Inferior parietal cortex (tissue), 1 donor: ENCODE data around the gene MEIKIN.
"Not testable (repeated sequence)": the region's sequence is repeated elsewhere in the genome, so short reads cannot be mapped to it uniquely, and the experiment has no call there.

Experiments
- DNase-seq: peaks from one replicate; pipeline ENCODE4 v3.0.0-alpha.2; 2016; ENCODE audit errors: extremely low spot score

Gene MEIKIN

GRCh38 chr5:131913603-131914002 lies 31.9 kb downstream of the MEIKIN start:
- DNase-seq = no peak

GRCh38 chr5:131906668-131907067 lies 38.8 kb downstream of the MEIKIN start:
- DNase-seq = no peak

DNA sequence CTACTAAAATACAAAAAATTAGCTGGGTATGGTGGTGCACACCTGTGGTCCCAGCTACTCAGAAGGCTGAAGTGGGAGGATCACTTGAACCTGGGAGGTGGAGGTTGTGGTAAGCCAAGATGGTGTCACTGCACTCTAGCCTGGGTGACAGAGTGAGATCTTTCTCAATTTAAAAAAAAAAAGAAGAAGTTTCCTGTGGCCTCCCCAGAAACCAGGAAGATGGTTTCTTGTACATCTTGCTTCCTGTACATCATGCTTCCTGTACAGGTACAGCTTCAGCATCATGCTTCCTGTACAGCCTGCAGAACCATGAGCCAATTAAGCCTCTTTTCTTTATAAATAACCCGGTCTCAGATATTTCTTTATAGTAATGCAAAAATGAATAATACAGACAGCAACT lies 43.2 kb downstream of the MEIKIN start:
- not testable (repeated sequence) for DNase-seq

DNA sequence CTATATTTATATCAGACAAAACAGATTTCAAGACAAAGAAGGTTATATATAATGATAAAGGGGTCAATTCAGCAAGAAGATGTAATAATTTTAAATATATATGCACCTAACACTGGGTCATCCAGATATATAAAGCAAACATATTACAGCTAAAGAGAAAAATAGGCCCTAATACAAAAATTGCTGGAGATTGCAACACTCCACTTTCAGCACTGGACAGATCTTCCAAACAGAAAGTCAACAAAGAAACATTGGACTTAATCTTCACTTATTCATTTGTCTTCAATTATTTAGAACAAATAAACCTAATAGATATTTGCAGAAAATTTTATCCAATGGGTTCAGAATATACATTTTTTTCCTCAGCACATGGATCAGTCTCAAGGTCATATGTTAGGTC lies 45.8 kb downstream of the MEIKIN start:
- no peak for DNase-seq

- no peak for DNase-seq
Measured at GRCh38 chr5:131883984-131884383, 61.5 kb downstream of the MEIKIN start.

DNA sequence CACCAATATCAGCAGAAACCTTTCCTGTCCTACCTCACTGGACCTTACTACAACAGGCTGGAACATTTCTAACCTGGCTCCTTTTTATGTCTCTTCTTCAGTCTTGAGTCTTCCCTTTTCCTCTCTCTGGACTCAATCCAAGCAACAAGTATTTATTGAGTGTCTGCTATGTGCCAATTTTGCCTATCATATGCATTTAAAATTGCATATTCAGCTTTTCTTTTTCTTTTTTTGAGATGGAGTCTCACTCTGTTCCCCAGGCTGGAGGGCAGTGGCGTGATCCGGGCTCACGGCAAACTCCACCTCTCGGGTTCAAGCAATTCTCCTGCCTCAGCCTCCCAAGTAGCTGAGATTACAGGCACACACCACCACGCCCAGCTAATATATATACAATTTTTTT lies 65.8 kb downstream of the MEIKIN start:
- no peak for DNase-seq

GRCh38 chr5:131877873-131878272 lies 67.6 kb downstream of the MEIKIN start:
- DNase-seq = no peak

DNA sequence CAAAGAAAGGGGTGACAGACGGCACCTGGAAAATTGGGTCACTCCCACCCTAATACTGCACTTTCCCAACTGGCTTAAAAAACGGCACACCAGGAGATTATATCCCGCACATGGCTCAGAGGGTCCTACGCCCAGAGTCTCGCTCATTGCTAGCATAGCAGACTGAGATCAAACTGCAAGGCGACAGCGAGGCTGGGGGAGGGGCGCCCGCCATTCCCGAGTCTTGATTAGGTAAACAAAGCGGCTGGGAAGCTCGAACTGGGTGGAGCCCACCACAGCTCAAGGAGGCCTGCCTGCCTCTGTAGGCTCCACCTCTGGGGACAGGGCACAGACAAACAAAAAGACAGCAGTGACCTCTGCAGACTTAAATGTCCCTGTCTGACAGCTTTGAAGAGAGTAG lies 74.2 kb downstream of the MEIKIN start:
- not testable (repeated sequence) for DNase-seq

GRCh38 chr5:131867524-131867923 lies 77.9 kb downstream of the MEIKIN start:
- DNase-seq = no peak

DNA sequence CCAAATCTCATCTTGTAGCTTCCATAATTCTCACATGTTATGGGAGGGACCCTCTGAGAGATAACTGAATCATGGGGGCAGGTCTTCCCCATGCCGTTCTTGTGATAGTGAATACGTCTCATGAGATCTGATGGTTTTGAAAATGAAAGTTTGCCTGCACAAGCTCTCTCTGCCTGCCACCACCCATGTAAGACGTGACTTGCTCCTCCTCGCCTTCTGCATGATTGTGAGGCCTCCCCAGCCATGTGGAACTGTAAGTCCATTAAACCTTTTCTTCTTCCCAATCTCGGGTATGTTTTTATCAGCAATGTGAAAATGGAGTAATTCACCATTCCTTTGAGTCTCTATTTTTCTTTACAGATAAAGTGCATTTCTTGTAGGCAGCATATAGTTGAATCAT lies 81.8 kb downstream of the MEIKIN start:
- DNase-seq = no peak

DNA sequence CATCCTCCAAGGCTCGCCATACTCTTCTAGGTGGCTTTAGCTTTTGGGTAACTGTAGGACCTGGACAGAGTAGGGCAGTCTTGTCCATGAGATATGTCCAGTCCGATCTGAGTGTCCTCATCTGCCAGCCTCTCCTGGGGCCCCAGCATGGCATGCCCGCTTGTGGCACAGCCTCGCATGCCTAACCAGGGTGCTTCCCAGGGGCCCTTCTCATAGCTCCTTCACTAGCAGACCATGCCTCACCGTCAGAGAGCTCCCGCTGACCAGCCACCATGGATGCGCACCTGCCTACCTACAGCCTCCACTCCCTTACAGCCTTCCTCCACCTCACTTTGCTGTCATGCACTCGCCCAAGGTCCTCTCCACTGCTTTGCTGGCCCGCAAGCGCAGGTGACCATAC lies 88.1 kb downstream of the MEIKIN start:
- DNase-seq = no peak

- no peak for DNase-seq
Measured at GRCh38 chr5:131855452-131855851, 90.0 kb downstream of the MEIKIN start.

DNA sequence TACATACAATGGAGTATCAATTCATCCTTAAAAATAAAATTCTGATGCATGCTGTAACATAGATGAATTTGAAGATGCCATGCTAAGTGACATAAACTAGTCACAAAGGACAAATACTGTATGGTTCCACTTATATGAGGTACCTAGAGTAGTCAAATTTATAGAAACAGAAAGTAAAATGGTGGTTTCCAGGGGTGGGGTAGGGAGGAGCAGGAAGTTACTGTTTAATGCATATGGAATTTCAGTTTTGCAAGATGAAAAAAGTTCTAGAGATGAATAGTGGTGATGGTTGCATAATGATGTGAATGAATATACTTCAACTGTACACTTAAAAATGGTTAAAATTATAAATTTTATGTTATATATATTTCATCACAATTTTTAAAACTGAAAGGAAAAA lies 91.3 kb downstream of the MEIKIN start:
- no peak for DNase-seq

DNA sequence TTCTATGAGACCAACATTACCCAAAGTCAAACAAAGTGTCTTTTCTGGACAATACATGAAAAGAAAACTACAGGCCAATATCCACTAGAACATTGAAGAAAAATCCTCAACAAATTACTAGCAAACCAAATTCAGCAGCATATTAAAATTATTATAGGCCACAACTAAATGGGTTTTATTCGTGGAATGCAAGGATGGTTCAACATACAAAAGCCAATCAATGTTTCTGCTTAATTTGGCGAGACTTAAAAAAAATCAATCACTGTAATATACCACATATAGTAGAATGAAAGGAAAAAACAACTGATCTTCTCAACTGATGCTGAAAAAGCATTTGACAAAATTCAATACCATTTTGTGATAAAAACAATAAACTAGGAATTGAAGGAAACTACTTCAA lies 96.8 kb downstream of the MEIKIN start:
- no peak for DNase-seq

DNA sequence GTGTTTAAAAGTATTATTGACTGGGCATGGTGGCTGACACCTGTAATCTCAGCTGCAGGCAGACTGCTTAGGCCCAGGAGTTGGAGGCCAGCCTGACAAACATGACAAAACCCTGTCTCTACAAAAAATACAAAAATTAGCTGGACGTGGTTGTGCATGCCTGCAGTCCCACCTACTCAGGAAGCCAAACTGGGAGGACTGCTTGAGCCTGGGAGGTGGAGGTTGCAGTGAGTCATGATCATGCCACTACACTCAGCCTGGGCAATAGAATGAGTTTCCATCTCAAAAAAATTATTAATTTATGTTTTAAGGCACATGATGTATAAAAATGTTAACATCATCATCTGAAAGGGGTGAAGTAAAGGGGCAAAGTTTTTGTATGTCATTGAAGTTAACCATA lies 98.9 kb downstream of the MEIKIN start:
- no peak for DNase-seq

DNA sequence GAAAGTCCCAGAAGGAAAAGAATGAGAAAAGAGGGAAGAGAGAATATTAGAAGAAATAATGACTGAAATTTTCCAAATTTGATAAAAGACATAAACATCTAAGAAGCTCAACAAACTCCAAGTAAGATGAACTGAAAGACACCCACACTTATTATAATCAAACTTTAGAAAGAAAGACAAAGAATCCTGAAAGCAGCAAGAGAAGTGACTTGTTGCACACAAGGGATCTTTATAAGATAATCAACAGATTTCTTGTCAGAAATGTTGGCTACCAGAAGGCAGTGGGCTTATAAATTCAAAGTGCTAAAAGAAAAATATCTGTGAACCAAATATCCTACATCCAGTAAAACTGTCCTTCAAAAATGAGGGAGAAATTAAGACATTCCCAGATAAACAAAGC lies 99.6 kb downstream of the MEIKIN start:
- DNase-seq = no peak

DNA sequence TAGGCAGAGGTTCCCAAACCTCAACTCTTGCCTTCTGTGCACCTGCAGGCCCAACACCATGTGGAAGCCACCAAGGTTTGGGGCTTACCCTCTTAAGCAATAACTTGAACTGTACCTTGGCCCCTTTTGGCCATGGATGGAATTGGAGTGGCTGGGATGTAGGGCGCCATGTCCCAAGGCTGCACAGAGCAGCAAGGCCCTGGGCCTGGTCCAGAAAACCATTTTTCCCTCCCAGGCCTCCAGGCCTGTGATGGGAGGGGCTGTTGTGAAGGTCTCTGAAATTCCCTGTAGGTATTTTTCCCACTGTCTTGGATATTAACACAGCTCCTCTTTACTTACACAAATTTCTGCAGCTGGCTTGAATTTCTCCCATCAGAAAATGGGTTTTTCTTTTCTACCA lies 102.5 kb downstream of the MEIKIN start:
- DNase-seq = not testable (repeated sequence)

- not testable (repeated sequence) for DNase-seq
Measured at GRCh38 chr5:131832702-131833101, 112.8 kb downstream of the MEIKIN start.

DNA sequence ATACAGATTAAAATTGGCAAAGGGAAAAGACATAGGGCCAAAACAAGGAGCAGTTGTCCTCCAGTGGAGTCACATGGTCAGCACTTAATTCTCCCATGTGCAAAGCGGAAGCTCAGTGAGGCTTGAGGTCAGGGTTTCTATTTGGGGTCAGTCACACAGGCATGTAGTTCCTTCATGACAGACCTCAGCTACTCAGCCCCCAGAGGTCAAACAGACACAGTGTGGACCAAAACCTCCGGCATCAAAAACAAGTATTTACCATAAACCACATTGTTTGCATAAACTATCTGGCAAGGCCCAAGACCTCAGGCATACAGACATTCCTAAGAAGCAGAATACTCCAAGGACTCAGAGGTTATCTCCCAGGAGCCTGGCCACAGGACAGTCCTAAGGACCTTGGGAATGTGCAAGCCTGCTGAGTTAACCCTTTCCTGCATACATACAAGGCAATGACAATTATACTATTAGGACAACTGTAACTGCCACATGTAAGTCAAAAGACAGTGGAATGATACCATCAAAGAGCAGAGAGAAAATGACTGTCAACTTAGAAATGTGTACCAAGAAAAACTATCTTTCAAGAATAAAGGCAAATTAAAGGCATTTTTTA lies 120.0 kb downstream of the MEIKIN start:
- DNase-seq = no peak

DNA sequence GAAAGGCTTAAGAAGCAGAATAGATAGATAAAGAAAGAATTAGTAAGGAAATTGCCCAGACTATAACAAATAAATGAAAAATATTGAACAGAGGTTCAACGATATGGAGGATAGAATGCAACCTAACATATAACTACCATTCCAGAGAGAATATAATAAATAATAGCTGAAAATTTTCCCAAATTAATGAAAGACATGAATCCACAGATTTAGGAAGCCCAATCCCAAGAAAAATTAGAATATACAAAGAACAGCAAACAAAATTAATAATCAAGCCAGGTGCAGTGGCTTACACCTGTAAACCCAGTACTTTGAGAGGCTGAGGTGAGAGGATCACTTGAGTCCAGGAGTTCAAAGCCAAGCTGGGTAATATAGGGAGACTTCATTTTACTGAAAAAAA lies 120.8 kb downstream of the MEIKIN start:
- DNase-seq = no peak

DNA sequence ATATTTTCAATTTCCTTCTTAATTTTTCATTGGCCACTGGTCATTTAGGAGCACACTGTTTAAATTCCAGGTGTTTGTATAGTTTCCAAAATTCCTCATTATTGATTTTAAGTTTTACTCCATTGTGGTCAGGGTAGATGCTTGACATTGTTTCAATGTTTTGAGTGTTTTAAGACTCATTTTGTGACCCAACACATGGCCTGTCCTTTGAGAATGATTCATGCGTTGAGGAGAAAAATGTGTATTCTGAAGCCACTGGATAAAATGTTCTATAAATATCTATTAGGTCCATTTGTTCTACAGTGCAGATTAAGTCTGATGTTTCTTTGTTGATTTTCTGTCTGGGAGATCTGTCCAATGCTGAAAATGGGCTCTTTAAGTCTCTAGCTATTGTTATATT lies 124.2 kb downstream of the MEIKIN start:
- no peak for DNase-seq

GRCh38 chr5:131818001-131818724 lies 127.3 kb downstream of the MEIKIN start:
- DNase-seq = no peak

- no peak for DNase-seq
Measured at GRCh38 chr5:131814990-131815389, 130.5 kb downstream of the MEIKIN start.
